Sigmoid colon (tissue), 3 donors: ENCODE results near the gene PSMA5.

ENCODE experiments used
- CTCF ChIP-seq, 4 experiments: fragments of 450-650 bp in 3 of 4; fragments of 200-600 bp in 1 of 4; IDR thresholded peaks; one replicate each; pipeline ENCODE4 v1.5.1; 2016 to 2019; ENCODE audit warnings: antibody characterized with exemption in 4 of 4, mild to moderate bottlenecking in 3 of 4, moderate library complexity in 2 of 4
- POLR2A ChIP-seq, 2 donors: fragments of 450-650 bp; IDR thresholded peaks; one replicate each; pipeline ENCODE4 v1.6.1; 2016; ENCODE audit warnings: antibody characterized with exemption in 2 of 2, mild to moderate bottlenecking in 2 of 2, moderate library complexity in 2 of 2

- TF ChIP-seq POLR2A (IDR thresholded peaks at IDR 0.05) (no peak), CTCF (IDR thresholded peaks at IDR 0.05) (no peak)
Measured at GRCh38 chr1:109395602-109396512, 30.4 kb downstream of the PSMA5 start.
